Limb (tissue), 2 donors: ENCODE measurements around the gene GNB1L.
A peak's percentile ranks its signal among the peaks of the same experiment; 100 is the strongest.
"Not testable (repeated sequence)": the region's sequence is repeated elsewhere in the genome, so short reads cannot be mapped to it uniquely, and the experiment has no call there.

Source experiments
- DNase-seq, 2 donors: peaks; one replicate each; pipeline ENCODE4 v3.0.0-alpha.2; 2016; ENCODE audit errors: extremely low spot score in 2 of 2

GNB1L gene

GRCh38 chr22:19779685-19780268, 74.9 kb downstream of the GNB1L start:
- no peak for DNase-seq

- peak in 1 of 2 donors; percentile 14 for DNase-seq
Observed at GRCh38 chr22:19779011-19779421, 75.7 kb downstream of the GNB1L start.

GRCh38 chr22:19777192-19777591, 77.5 kb downstream of the GNB1L start:
- DNase-seq: not testable (repeated sequence)

GRCh38 chr22:19776433-19777031, 78.1 kb downstream of the GNB1L start:
- DNase-seq: peak in 1 of 2 donors; percentile 16

GRCh38 chr22:19775496-19776325, 79.0 kb downstream of the GNB1L start:
- peak in 1 of 2 donors; percentile 18 for DNase-seq

- no peak for DNase-seq
Observed at GRCh38 chr22:19774628-19775027, 80.0 kb downstream of the GNB1L start.

GRCh38 chr22:19773470-19774040, 81.1 kb downstream of the GNB1L start:
- no peak for DNase-seq

- peak in 1 of 2 donors; percentile 32 for DNase-seq
Observed at GRCh38 chr22:19772673-19773469, 81.8 kb downstream of the GNB1L start.

DNA sequence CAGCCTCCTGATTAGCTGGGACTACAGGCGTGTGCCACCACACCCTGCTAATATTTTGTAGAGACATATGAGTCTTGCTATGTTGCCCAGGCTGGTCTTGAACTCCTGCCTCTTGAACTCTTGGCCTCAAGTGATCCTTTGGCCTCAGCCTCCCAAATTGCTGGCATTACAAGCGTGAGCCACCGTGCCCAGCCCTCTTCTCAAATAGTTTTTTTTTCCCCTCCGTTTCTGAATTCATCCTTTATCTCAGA, 82.3 kb downstream of the GNB1L start:
- DNase-seq: no peak

DNA sequence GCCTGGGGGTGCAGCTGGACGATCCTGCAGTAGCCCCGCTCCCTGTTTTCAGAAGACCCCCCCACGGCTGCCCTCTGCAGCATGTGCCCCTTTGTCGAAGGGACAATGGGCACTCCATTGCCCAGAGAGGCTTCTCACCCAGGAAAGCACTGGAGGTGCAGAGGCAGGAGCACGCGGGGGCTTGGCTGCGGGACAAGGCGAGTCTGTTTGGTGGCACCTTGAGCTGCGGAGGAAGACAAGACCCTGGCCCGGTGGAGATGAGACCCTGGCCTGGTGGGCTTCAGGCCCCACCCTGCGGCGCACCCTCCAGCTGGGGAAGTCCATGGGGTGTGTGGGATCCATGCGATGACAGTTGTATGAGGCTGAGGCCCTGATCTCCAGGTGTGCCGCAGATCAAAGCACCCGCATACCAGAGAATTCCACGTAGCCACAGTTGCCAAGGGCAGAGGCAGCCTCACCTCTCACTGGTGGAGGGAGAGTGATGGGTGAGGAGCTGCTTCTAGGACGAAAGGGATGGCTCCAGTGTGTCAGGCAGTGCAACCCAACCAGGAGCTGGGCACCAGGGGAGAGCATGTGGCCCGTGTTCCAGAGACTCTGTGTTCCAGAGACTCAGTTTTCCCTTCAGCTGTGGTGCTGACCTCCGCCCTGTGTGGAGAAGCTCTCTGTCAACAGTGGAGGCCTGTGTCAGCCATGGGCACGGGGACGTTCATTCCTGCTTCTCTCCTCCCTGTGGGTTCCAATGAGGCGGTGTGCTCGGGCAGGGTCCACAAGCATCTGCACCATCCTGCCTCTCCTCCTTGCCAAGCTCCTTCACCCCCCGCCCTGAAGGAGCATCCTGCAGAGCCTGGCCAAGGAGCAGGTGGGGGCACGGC, 84.1 kb downstream of the GNB1L start:
- DNase-seq: peak in 1 of 2 donors; percentile 22

DNA sequence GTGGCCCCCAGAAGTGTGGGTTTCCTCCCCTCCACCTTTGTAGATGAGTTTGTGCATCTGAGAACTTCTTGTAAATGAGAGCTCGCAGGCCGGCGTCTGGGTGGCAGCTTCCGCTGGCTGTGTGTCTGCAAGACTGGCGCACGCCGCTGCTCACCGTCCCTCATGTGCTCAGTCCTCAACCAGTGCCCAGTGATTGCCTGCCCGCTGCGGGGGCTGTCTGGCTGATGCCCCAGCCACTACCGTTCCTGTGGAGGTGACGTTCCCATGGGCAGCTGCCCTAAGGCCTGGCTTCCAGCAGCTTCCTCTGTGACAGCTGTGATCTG, 85.3 kb downstream of the GNB1L start:
- DNase-seq: peak in 1 of 2 donors; percentile 21

GRCh38 chr22:19767427-19768341, 87.0 kb downstream of the GNB1L start:
- DNase-seq: peak in 1 of 2 donors; percentile 37

GRCh38 chr22:19766511-19767426, 87.9 kb downstream of the GNB1L start:
- DNase-seq: no peak

GRCh38 chr22:19766240-19766510, 88.5 kb downstream of the GNB1L start:
- DNase-seq: no peak

GRCh38 chr22:19765477-19766239, 89.0 kb downstream of the GNB1L start:
- DNase-seq: no peak

DNA sequence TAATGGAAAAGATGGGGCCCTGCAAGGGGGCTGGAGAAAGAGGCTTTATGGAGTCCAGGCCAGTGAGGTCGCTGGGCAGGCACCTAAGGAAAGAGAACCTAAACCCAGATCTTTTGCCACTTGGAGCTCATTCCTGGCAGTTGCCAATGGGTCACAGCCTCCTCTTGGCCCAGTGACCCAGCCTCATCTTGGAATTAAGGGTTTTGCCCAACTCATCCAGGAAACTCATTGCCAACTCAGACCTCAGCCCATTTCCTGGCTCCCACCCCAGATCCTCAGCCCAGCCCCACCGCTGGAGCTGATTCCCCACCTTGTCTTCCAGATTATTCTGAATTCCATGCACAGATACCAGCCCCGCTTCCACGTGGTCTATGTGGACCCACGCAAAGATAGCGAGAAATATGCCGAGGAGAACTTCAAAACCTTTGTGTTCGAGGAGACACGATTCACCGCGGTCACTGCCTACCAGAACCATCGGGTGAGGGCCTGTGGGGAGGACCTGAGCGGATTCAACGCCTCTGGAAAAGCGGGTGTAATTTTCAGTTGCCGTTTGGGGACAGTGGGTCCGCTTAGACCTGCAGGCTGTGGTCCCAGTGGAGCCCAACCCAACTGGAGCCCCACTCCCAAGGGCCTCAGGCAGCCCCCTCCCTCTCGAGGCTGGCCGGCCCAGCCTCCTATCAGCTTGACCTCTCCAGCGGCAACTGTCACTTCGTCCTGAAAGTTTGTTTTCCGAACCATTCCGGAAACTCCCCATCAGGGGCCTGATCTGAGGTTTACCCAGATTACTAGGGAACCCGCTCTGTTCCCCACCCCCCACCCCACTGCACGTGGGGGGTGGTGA, 89.8 kb downstream of the GNB1L start:
- no peak for DNase-seq

GRCh38 chr22:19764299-19764593, 90.4 kb downstream of the GNB1L start:
- no peak for DNase-seq
